Measurements from ENCODE around the gene MPHOSPH8.

- TF ChIP-seq ZNF138 (CRISPR knock-in tag; conservative IDR thresholded peaks at IDR 0.05) (no peak), NFE2L1 (CRISPR knock-in tag; IDR thresholded peaks at IDR 0.05) (no peak)
- TF ChIP-seq, protein P1, sequence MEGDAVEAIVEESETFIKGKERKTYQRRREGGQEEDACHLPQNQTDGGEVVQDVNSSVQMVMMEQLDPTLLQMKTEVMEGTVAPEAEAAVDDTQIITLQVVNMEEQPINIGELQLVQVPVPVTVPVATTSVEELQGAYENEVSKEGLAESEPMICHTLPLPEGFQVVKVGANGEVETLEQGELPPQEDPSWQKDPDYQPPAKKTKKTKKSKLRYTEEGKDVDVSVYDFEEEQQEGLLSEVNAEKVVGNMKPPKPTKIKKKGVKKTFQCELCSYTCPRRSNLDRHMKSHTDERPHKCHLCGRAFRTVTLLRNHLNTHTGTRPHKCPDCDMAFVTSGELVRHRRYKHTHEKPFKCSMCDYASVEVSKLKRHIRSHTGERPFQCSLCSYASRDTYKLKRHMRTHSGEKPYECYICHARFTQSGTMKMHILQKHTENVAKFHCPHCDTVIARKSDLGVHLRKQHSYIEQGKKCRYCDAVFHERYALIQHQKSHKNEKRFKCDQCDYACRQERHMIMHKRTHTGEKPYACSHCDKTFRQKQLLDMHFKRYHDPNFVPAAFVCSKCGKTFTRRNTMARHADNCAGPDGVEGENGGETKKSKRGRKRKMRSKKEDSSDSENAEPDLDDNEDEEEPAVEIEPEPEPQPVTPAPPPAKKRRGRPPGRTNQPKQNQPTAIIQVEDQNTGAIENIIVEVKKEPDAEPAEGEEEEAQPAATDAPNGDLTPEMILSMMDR (IDR thresholded peaks at IDR 0.05) = no peak
Measured at GRCh38 chr13:19720039-19720438, 86.6 kb downstream of the MPHOSPH8 start.
